GM19099 (cell line): ENCODE data around the gene PPP1R13B.

Source experiments
- POLR2A ChIP-seq: IDR thresholded peaks from 3 replicates; pipeline ENCODE4 v1.6.1; 2011; ENCODE audit warnings: low read depth; ENCODE audit not compliant: insufficient read length; ENCODE audit errors: extremely low read depth

PPP1R13B gene

GRCh38 chr14:103870891-103871595, 23.7 kb upstream of the PPP1R13B start:
- TF ChIP-seq POLR2A, result no peak

DNA sequence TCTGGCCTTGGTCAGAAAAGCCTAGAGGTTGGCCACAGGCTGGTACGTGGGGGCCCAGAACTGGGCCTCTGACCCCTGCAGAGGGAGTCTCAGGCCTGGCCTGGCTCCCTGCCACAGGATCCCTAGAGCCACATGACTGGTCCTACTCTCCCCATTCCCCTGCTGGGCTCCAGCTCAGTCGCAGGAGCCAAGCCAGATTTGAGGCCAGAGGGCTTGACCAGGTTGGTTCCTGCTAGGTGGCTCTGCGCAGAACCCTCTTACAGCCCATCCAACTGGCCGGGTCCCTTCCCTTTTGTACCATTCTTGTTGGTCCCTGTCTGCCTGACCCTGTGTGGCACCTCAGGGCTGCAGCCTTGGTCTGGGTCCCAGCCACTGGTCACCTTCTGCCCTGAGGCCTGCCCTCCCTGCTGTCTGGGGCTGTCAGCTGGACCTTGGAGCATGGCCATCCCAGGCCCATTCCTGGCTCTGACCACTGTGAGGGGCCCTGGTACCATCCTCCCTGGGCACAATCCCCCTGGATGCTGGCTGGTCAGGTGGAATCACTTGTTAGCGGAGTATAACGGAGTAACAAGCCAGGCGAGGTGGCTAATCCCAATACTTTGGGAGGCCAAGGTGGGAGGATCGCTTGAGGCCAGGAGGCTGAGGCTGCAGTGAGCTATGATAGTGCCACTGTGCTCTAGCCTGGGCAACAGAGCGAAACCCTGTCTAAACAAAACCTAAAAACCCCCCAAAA, 22.9 kb upstream of the PPP1R13B start:
- no peak for TF ChIP-seq POLR2A

DNA sequence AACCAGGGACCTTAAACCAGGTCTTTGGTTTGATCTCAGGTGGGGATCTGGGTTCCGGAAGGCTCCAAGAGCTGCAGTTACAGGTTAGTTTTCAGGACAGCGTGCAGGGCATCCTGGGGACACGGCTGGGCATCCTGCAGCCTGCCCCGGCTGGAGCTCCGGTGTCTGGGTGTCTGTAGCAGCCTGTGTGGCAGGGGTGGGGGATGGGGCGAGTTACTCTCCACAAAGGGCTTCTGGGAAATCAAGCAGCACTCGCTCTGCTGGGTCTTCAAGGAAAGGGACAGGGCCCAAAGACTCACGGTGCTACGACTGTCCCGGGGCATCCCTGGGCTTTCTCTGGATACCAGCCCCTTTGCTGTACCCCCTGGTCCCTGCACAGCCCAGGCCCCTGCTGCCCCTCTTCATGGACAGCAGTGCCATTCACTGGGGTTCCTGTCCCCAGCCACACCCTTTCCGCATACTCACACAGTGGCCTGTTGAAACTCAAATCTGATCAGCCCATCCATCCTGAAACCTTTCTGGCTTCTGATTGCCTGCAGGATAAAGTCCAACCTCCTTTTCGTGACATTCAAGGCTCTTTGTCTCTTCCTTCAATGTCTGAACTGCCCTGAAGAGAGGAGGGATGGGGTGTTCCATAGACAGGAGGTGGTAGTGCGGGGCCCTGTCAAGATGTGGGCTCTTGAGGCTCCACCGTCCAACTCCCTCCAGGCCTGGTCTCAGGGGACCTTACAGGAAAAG, 22.2 kb upstream of the PPP1R13B start:
- TF ChIP-seq POLR2A, result no peak

- TF ChIP-seq POLR2A, result no peak
These were observed 21.0 kb upstream of the PPP1R13B start for GRCh38 chr14:103868242-103868897.

DNA sequence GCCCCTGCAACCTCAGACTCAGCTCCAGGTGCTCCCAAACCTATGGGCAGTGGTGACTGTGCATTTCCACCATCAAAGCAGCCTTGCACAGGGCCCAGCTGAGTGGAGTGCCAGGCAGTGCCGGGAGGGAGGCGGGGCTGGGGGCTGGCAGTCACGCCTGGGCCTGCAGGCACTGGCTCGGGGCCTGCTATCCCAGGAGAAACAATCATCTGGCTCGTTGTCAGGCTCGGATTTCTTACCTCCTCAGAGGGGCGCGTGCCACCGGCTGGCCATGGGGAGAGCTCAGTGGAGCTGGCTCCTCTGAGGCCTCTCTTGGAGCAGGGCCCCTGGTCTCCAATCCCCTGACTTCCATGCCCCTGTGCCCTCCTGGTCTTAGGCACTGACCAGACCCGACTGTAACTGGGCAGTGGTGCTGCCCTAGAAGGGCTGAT, 20.2 kb upstream of the PPP1R13B start:
- no peak for TF ChIP-seq POLR2A

DNA sequence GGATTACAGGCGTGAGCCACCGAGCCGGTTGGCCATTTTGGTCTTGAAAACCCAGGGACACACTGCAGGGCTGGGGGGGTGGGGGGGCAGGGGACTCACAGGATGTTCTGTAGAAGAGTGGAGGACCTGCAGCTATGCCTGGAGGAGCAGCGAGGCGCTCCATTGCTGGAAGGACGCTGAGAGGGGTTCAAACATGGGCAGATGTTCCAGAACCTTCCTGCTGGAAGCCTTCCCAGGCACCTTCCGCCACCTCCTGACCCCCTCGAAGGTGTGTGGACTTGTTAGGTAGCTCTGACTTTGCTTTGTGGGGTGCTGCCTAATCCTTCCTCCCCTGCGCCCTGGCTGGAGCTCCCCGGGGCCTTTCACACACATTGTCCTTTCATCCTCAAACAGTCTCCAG, 19.6 kb upstream of the PPP1R13B start:
- TF ChIP-seq POLR2A, result no peak

- TF ChIP-seq POLR2A, result no peak
These were observed 15.9 kb upstream of the PPP1R13B start for GRCh38 chr14:103863245-103863644.

DNA sequence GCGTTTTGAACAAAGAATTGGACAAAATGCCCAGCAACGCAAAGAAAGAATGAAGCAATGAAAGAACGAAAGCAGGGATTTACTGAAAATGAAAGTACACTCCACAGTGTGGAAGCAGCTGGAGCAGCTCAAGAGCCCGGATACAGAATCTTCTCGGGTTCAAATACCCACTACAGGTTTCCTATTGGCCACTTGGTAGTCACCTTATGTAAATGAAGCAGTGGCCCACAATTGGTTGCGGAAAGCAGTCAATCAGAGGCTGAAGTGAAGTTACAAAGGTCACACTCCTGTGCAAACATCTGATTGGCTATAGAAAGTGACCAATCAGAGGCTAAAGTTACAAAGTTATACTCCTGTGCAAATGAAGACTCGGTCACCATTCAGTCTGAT, 15.0 kb upstream of the PPP1R13B start:
- no peak for TF ChIP-seq POLR2A

DNA sequence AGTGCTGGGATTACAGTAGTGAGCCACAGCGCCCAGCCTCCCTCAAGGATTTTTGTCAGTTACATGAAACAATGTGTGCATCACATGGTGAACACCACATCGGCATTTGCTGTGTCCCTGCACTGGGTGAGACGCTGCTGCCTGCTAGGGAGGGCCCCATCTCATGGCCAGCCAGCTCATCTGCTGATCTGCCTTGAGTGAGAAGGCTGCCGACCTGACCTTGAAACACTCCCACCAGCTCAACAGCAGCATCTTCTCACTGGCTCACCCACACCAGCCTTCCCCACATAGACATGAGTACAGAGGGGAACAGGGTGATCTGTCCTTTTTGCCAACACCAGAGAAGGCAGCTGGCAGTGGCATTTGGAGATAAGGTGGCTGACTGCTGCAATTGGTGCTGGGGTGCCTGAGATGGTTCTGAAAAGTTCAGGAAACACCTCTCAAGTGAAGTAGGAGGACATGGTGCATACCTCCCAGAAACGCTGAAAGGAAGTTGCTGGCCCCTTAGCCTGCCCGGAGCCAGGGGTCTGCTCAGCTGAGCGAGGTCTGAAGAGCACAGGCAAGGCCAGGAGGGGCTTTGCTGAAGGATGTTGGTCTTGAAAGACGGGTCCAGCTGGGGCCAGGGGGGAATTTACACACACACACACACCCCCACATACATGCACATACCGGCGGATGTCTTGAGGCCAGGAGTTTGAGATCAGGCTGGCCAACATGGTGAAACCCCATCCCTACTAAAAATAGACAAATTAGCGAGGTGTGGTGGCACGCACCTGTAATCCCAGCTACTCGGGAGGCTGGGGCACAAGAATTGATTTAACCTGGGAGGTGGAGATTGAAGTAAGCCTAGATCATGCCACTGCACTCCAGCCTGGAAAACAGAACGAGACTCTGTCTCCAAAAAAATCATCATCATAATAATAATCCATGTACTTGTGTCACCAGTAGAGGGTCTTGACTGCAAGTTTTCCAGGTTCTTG, 14.3 kb upstream of the PPP1R13B start:
- TF ChIP-seq POLR2A, result no peak

DNA sequence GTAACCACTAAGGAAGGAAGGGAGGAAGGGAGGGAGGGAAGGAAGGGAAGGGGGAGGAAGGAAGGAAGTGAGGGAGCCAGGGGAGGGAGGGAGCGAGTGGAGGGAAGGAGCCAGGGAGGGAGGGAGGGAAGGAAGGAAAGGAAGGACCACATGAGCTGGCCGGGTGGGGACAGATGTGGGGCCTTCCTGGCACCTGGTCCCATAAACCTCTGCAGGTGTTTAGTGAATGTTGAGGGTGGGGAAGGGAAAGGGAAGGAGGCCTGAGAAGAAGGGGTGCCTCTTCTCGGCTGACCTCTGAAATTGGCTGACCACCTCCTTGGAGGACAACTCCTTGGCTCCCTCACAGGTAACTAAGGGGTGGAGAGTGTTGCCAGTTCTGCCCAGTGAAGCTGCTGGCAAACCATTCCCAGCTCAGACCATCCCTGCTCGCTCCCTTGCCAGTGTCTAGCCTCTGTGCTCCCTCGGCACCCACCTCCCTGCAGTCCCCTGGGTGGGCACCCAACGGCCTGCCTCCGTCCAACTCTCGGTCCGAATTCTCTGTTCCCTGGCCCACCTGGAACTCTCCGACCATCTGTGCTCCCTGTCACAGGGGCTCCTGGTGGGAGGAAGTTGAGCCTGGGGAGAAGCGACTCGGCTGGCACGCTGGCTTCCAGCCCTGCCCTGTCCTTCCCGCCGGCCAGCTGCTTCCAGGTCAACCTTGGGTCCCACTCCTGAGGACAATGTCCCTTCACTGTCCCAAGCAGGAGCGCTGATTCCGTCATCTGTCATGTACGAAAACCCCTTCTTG, 12.2 kb upstream of the PPP1R13B start:
- TF ChIP-seq POLR2A, result no peak

GRCh38 chr14:103858063-103858781, 10.8 kb upstream of the PPP1R13B start:
- no peak for TF ChIP-seq POLR2A

DNA sequence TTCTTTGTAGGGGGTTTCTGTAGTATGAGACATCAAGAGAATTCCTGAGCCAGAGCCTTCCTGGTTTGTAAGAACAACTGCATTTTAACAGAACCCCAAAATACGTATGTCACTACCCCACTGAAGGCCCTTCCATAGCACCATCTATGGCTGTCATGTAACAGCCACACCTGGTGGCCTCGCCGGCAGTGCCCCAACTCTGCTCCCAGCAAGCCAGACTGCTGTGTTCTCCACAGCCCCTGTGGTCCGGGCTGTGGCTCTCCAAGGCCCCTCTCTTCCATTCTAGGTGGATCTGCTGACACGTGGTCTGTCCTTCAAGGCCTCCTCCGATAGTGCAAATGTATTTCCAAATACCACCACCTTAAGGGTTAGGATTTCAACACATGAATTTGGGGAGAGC, 9.9 kb upstream of the PPP1R13B start:
- TF ChIP-seq POLR2A, result no peak

DNA sequence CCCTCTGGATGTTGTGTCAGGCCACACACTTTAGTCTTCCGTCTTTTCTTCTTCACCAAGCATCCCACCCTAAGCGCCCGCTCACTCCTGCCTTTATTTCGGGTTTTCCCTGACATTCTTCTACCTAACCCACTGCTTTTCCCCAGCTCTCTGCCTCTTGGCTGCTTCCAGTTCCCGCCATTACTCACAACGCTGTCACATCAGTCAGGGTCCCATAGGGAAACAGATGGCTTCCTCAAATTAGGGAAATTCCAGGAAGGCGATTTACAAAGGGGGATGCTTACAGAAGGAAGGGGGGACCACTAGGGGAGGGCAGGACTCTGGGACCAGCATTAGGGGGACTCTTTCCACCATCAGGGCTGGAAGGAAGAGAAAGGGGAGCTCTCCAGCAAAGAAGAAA, 9.2 kb upstream of the PPP1R13B start:
- TF ChIP-seq POLR2A, result no peak
